Suppressor macrophage (primary cell): ENCODE data around the gene SFXN2.
"Not testable (repeated sequence)": the region's sequence is repeated elsewhere in the genome, so short reads cannot be mapped to it uniquely, and the experiment has no call there.

Experiments used
- DNase-seq, 4 experiments: peaks; one replicate each; pipeline ENCODE4 v3.0.0-alpha.2; 2020 to 2022

SFXN2 gene

DNA sequence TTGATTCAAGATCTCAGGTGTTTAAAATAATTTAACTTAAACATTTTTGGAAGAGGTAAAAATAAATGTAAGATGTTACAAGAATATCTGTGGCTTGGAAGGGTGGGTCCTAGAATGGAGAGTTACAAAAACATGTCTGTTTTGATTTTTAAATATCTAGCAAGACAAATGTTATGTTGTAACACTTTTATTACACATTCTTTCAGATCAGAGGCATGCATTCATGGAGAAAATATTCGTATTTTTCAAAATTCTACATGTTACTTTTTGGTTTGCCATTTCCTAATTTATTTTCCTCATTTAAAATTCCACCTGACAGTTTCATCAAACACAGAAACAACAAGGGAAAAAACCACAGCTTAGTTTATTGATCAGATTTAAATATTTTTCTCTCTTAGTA lies 39.3 kb downstream of the SFXN2 start:
- no peak for DNase-seq

DNA sequence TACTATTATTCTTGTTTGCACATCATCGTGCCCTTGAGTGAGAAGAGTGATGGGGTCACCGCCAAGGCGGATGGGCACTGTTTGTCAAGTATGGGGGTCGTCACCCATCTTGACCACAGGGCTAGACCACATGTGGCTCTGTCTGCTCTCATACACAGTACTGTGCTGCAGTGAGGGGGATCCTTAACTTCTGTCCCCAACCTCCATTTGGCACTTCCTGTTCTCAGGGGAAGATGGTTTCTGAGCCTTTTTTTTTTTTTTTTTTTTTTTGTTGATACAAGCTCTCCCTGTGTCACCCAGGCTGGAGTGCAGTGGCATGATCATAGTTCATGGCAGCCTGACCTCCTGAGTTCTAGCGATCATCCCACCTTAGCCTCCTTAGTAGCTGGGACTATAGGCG lies 42.9 kb downstream of the SFXN2 start:
- DNase-seq, result peak in 2 of 4 experiments; percentile 29 to 36

GRCh38 chr10:102758240-102758932 lies 44.0 kb downstream of the SFXN2 start:
- DNase-seq, result peak in 3 of 4 experiments; percentile 21 to 56 (median 48)

- DNase-seq, result not testable (repeated sequence)
These were observed 44.5 kb downstream of the SFXN2 start for GRCh38 chr10:102758933-102759262.

- DNase-seq, result no peak
These were observed 45.2 kb downstream of the SFXN2 start for GRCh38 chr10:102759497-102760210.

- DNase-seq, result no peak
These were observed 47.5 kb downstream of the SFXN2 start for GRCh38 chr10:102761981-102762380.

DNA sequence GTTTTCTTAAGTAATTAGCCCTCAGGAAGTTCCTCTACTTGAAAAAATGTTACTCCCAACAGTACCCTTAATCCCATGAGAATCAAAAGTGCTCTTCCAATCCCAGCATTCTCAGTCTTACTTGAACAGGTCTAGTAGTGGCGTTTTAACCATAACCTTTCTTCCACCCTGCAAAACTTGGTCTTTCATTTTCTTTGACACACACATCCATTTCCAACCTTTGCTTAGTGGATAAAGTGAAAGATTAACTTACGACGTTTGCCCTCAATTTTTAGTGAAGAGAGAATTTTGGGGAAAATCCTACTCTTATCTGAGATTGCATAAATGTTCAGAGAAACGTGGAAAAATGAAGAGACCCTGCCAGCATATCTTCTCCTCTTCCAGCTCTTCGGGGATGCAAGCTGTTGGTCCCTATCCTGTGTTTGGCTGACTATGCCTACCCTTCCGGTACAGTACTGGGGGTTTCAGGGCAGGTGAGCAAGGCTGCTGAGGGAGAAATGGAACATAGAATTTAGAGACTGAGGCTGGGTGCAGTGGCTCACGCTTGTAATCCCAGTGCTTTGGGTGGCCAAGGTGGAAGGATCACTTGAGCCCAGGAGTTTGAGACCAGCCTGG lies 48.1 kb downstream of the SFXN2 start:
- DNase-seq, result no peak

DNA sequence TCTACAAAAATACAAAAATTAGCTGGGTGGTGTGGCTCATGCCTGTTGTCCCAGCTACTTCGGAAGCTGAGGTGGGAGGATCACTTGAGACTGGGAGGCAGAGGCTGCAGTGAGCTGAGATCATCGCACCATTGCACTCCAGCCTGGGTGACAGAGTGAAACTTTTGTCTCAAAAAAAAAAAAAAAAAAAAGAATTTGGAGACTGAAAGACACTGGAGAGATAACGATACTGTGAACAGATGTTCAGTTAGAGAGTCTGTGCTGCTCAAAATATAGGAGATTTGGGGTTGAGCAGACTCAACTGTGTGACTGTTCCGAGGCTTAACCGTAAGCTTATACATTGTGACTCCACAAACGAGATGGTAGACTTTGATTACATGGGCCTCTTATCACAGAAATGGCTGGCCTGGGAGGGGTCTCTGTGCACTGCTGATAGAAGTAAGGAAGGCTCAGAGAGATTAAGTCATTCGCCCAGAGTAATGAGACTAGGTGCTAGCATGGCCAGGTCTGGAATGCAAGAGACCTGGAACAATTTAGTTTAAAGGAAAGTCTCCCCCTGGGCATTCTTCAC lies 48.7 kb downstream of the SFXN2 start:
- no peak for DNase-seq

DNA sequence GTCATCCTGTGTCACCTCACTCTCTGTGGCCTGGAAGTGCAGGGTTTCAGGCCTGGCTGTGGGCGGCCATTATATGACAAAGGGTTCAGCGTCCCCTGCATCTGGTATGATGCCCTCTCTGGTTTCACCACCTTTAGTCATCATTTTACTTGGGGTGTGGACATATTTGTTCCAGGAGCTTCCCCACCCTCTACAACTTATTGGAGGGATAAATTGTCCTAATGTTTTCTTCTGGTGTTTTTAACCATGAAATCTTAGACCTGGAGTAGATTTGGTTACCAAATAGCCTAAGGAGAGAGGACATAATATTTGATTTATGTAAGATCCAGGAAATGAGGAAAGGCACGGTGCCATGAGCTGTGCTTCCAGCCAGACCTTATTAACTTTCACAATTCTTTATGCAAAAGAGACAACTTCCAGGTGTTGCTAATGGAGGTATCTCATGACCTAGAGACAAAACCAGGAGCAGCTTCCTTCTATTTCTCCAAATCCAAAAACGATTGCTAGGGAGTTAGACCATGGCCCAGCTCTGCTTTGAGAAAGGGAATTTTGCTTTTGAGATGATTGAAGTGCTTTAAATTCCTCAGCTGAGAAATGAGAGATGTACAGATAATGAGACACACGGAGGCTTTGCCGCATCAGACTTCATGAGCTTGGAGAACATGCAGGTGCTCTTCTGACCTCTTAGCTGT lies 50.2 kb downstream of the SFXN2 start:
- no peak for DNase-seq

DNA sequence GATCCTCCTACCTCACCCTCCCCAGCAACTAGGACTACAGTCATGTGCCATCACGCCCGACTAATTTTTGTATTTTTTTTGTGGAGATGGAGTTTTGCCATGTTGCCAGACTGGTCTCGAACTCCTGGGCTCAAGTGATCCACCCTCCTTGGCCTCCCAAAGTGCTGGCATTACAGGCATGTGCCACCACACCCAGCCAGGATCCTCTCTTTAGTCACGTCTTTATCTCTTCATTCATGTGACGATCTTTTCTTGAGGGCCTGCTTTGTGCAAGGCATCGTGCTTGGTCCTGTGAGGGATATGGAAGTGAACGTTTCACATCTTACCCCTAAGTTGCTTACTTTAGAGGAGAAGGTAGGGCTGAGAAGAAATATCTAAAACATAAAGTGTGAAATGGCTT lies 50.9 kb downstream of the SFXN2 start:
- no peak for DNase-seq

GRCh38 chr10:102767428-102768160 lies 53.2 kb downstream of the SFXN2 start:
- no peak for DNase-seq

GRCh38 chr10:102769375-102770107 lies 55.1 kb downstream of the SFXN2 start:
- no peak for DNase-seq

DNA sequence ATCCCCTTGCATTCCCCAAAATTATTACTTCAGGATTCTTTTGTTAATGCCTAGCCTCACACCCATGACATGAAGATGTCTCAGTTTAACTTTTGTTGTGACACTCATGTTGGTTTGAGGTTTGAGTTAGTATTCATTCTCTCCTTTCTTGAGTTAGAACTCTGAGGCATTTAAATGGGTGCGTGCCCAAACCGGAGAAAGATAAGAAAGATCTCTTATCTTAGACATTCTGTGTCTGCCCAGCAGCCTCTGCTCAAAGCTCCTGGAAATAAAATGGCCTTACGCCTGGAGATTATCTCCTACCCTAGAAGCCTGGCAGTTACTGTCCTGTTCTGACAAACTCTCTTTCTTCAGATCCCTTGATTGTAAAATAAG lies 55.7 kb downstream of the SFXN2 start:
- DNase-seq, result no peak

GRCh38 chr10:102770792-102771191 lies 56.4 kb downstream of the SFXN2 start:
- DNase-seq, result no peak

- peak in 3 of 4 experiments; percentile 7 to 82 (median 54) for DNase-seq
These were observed 58.9 kb downstream of the SFXN2 start for GRCh38 chr10:102773320-102773719.

- DNase-seq, result peak; percentile 42 to 68 (median 66)
These were observed 59.5 kb downstream of the SFXN2 start for GRCh38 chr10:102773986-102774385.

DNA sequence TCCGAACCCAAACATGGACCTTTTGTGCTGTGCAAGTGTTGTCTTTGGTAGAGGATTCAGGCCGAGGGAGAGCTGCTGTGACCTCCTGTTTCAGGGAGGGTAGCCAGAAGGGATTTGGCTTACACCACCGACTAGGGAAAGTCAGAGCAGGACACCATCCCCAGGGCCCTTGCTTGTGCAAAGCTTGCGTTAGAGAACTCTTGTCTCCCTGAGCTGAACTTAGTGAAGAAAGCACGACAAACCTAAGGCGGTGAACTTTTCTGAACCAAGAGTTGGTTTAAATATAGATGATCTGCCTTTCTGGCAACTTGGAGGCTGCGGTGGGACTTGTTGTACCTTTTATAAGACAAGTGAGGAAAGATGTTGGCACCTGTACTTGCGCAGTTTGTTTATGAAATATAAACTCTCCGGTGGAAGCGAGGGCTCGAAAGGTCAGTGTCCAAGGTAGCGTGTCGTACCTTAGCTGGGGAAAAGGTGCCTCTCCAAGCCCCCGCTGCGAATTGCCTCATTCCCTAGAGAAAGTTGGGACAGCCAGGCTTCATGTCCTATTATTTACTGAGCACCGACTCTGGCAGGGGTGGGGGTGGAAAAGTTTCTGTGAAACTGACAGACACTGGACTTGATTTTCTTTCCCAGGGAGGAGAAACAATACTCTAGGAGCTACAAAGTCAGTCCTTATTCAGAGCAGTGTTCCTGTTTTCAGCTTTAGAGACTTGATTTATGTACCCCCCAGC lies 60.9 kb downstream of the SFXN2 start:
- DNase-seq, result peak in 1 of 4 experiments; percentile 20

DNA sequence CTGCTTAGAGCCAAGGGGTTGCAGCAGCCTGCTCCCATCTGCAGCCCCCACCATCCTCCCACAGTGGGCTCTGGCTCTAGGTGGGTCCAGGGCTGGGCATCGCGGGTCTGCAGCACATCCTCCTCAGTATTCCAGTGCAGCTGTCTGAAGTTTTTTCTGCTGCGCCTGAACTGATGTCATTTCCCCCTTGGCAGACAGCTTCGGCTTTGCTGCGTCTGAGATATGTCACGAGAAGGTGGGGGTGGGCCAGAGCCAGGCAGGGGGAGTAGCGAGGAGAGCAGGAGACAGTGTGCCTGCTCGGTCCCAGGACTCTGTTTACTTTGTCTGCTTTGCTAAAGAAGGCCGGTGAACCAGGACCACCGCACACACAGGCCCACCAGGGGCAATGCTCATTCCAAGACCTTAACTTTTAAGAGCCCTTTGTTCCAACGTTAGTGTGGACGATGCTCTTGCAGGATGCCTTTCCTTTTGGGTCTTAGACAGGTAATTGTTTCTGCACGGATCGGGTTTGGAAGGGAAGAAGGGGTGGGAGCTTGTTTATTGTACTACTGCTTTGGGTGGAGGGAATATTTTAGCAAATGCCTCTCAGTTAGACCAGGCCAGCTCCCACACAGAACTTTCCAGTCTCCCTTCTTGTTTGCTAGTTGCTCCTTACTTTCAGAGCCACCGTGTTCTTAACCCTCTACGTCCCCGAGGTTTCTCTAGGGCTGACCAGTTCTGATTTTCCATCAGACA lies 61.7 kb downstream of the SFXN2 start:
- peak; percentile 84 to 91 (median 88) for DNase-seq

DNA sequence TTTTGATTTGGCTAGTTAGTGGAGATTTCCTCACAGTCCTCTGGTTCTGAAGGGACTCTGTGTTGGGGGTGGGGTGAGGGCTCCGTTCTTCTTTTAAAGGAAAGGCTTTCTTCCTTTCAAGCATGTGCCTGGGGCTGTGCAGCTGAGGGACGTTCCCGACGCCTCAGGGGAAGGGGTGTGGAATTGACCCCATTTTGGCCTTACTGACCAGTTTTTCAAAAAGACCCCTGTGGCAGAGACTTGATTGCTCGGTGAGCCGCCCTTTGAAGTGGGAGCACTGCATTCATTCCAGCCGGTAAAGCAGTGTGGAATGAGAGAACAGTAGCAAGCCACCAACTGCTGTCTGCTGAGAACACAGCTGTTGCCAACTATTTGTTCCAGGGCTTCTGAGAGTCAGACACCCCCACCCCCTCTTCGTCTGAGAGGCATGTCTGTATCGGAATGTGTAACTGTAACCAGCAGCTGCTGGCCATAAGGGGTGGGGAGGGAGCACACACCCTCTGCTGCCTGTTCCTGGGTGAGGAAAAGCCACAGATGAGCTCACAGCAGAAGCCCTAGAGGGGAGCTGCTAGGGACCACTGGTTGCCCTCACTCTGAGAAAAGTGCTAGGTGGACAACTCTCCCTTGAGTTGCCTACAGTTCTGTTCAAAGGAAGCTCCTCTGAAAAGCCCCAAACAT lies 62.5 kb downstream of the SFXN2 start:
- DNase-seq, result peak; percentile 49 to 73 (median 64)
